ENCODE data around the gene TBC1D17. TPM values are rescaled to one million over a fixed set of nuclear protein-coding genes. Genes with fewer than 3 reads are reported as not detected.
A peak's percentile ranks its signal among the peaks of the same experiment; 100 is the strongest.

The TBC1D17 gene
- total RNA-seq: 10 to 100 TPM in 3 of 4 donors, 1 to 10 TPM in 1; 9.1 to 44.1 (median 12.5) TPM

DNA sequence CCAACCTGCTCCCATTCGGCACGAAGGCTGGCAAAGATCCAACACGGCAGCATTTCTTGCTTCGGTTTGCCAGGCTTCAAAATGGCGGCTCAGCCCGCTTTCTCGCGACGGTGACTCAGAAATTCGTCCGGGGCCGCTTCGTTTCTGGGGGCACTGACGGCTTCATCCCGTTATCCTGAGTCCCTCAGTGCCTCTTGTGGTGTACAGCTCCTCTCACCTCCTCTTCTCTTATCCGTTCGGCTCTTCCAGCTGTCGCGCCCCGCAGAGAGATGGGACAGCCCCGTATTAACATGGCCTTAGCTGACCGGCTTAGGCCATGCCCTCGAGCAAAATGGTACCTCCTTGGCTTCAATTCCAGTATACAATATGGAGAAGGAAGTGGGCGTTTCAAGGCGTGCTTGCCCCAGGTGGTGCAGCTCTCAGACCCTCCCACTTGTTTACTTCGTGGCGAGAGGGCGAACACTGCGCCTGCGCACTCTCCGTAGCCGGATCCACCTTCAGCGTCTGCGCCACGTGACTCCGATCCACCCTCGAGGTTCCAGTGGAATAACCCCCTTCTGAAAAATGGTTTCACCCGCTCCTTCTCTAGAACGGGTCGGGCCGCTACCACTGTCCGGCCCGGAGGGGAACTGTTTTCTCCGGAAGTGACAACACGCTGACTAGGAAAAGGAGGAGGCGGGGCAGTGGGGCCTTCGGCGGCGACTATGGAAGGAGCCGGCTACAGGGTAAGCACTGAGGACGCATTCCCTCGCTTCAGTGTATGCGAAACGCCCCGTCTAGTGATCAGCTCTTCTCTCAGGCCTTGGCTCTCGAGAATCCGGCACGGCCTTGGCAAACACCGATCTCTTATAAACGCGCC, at the start of gene TBC1D17, which contains the start of gene AKT1S1:
Gene TBC1D17, plus strand, starts transcription at position 683 of the 859 bp plus-strand sequence. Its CDS starts 22 bp downstream, at position 705.
Gene AKT1S1, minus strand, starts transcription at position 336 of the 859 bp plus-strand sequence. CDS start 4,060 bp downstream, outside the sequence.
- DNase-seq: peak; percentile 99 to 100
- Histone ChIP-seq H3K27me3 (no peaks in the 10 kb centered on the region), H3K4me3 (peak within 1 kb of the TSS; percentile 65 to 100), H3K4me1 (peaks cover 0 to 7% of the 10 kb centered on the region in 2 donors), H3K36me3 (no peaks in the 10 kb centered on the region), H3K27ac (peak within 1 kb of the TSS; percentile 96 to 100), H3K9me3 (no peaks in the 10 kb centered on the region)
- TF ChIP-seq, protein P1, sequence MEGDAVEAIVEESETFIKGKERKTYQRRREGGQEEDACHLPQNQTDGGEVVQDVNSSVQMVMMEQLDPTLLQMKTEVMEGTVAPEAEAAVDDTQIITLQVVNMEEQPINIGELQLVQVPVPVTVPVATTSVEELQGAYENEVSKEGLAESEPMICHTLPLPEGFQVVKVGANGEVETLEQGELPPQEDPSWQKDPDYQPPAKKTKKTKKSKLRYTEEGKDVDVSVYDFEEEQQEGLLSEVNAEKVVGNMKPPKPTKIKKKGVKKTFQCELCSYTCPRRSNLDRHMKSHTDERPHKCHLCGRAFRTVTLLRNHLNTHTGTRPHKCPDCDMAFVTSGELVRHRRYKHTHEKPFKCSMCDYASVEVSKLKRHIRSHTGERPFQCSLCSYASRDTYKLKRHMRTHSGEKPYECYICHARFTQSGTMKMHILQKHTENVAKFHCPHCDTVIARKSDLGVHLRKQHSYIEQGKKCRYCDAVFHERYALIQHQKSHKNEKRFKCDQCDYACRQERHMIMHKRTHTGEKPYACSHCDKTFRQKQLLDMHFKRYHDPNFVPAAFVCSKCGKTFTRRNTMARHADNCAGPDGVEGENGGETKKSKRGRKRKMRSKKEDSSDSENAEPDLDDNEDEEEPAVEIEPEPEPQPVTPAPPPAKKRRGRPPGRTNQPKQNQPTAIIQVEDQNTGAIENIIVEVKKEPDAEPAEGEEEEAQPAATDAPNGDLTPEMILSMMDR (IDR thresholded peaks at IDR 0.05): peak in 2 of 4 experiments; percentile 5 to 16
- peak; percentile 90 to 92 for TF ChIP-seq POLR2A (IDR thresholded peaks at IDR 0.05)
- intact Hi-C loops (cut with DNase I; ENCODE audit: low total_unique reads): no loop called here

DNA sequence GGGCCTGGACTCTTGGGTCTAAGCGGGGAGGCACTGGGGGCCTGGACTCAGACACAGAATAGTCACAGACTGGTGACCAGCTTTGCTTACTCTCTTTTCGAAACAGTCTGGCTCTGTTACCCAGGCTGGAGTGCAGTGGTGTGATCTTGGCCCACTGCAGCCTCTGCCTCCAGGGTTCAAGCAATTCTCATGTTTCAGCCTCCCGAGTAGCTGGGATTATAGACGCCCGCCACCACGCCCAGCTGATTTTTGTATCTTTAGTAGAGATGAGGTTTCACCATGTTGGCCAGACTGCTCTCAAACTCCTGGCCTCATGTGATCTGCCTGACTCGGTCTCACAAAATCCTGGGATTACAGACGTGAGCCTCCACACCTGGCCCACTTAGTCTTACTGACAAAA, 48.3 kb upstream of the TBC1D17 start:
- H3K36me3 ChIP-seq: no peaks in the 10 kb centered on the region
- no peaks in the 10 kb centered on the region for H3K4me1 ChIP-seq
- H3K27me3 ChIP-seq: no peaks in the 10 kb centered on the region
- no peak for TF ChIP-seq POLR2A (IDR thresholded peaks at IDR 0.05)
- TF ChIP-seq, protein P1 (IDR thresholded peaks at IDR 0.05): no peak
- H3K4me3 ChIP-seq: no peak overlapping the region
- no peaks in the 10 kb centered on the region for H3K9me3 ChIP-seq
- H3K27ac ChIP-seq: no peak overlapping the region
- intact Hi-C loops (cut with DNase I; ENCODE audit: low total_unique reads): no loop called here
- DNase-seq: no peak

DNA sequence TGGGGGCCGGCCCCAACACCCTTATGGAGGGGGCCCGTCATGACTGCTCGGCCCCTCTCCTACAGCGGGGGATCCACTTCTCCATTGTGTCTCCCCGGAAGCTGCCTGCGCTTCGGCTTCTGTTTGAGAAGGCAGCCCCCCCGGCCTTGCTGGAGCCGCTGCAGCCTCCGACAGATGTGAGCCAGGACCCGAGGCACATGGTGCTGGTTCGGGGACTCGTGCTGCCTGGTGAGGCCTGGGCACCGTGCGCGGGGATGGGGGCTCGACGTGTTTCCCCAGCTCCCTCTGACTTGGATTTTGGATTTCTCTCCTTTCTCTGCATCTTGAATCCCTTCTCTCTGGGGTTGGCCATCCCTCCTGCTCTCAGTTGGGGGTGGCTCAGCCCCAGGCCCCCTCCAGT, 47.8 kb upstream of the TBC1D17 start:
- TF ChIP-seq, protein P1 (IDR thresholded peaks at IDR 0.05): no peak
- no peaks in the 10 kb centered on the region for H3K36me3 ChIP-seq
- H3K4me1 ChIP-seq: no peaks in the 10 kb centered on the region
- H3K27me3 ChIP-seq: no peaks in the 10 kb centered on the region
- intact Hi-C loops (cut with DNase I; ENCODE audit: low total_unique reads): no loop called here
- H3K27ac ChIP-seq: no peak overlapping the region
- DNase-seq: no peak
- H3K9me3 ChIP-seq: no peaks in the 10 kb centered on the region
- H3K4me3 ChIP-seq: no peak overlapping the region

DNA sequence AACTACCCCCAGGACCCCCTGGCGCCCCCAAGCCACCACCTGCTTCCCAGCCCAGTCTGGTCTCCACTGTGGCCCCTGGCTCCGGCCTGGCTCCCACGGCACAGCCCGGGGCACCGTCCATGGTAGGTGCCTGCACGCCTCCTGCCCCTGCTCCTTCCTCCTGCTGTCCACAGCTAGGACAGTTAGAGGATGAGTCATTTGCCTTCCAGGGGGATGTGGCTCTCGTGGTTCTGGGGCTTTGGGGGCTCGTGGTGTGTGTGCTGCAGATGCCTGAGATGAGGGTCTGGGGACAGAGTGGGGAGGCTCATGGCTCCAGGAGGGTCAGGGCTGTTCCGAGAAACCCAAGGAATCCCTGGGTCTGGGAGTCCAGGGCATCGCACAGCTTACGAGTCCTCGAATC, 46.7 kb upstream of the TBC1D17 start:
- Histone ChIP-seq H3K36me3 (no peaks in the 10 kb centered on the region), H3K27ac (no peak overlapping the region), H3K4me3 (no peak overlapping the region), H3K27me3 (no peaks in the 10 kb centered on the region), H3K9me3 (no peaks in the 10 kb centered on the region), H3K4me1 (no peaks in the 10 kb centered on the region)
- intact Hi-C loops (cut with DNase I; ENCODE audit: low total_unique reads): no loop called here
- no peak for DNase-seq
- TF ChIP-seq POLR2A (IDR thresholded peaks at IDR 0.05): no peak
- TF ChIP-seq, protein P1 (IDR thresholded peaks at IDR 0.05): no peak

DNA sequence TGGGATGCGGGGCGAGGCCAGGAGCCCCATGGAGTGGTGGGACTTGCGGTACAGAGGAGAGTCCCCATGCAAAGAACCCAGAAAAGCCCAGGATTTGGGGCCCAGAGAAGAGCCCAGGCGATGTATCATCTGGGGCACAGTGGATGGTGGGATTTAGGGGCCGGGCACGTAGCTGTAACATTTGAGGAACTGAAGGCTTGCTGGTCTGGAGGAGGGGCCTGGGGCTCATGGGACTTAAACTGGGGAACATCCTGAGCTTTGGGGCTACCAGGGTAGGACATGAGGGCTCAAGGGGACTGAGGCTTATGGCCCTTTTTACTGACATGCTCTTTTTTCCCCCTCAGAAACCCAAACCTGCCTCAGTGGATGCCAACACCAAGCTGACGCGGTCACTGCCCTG, 45.9 kb upstream of the TBC1D17 start:
- H3K4me3 ChIP-seq: no peak overlapping the region
- no peak overlapping the region for H3K27ac ChIP-seq
- no peak for DNase-seq
- intact Hi-C loops (cut with DNase I; ENCODE audit: low total_unique reads): no loop called here
- H3K36me3 ChIP-seq: no peaks in the 10 kb centered on the region
- TF ChIP-seq, protein P1 (IDR thresholded peaks at IDR 0.05): no peak
- TF ChIP-seq POLR2A (IDR thresholded peaks at IDR 0.05): no peak
- H3K4me1 ChIP-seq: no peaks in the 10 kb centered on the region
- H3K27me3 ChIP-seq: no peaks in the 10 kb centered on the region
- H3K9me3 ChIP-seq: no peaks in the 10 kb centered on the region
